Measurements from ENCODE around the gene MAP3K2.

The MAP3K2 gene

GRCh38 chr2:127405255-127405610, 17.5 kb upstream of the MAP3K2 start:
- no peak for DNase-seq (ENCODE audit: low read depth)

DNA sequence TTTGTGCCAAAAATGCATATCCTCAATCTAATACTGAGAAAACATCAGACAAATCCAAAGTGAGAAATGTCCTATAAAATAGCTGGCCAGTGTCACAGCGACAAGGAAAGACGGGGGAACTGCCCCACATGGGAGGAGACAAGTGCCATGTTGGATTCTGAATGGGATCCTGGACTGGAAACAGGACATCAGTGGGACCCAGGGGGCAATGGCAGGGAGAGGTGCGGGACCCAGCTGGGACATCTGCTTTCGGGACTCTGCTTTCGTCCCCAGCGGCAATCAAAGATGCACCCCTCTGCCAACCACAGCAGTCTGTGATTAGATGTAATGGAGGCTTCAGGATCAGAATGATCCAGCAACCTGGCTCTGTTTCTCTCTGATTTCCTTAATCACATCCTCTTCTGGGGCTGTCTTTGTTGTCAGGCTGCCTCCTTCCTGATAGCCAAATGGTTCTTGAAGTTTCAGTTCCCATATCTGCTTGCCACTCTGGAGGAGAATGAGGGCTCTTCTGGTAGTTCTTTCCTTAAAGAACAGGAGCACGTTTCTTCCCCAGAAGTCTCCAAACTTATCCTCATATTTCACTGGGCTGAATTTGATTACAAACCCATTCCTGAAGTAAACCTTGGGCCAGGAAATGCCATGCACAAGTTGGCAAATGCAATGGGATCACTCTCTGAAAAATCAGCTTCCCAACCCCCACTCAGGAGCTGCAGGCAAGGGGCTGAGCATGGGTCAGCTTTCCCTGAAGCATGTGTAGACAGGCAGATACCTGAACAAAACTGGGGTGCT, 16.9 kb upstream of the MAP3K2 start:
- DNase-seq (ENCODE audit: low read depth): no peak

DNA sequence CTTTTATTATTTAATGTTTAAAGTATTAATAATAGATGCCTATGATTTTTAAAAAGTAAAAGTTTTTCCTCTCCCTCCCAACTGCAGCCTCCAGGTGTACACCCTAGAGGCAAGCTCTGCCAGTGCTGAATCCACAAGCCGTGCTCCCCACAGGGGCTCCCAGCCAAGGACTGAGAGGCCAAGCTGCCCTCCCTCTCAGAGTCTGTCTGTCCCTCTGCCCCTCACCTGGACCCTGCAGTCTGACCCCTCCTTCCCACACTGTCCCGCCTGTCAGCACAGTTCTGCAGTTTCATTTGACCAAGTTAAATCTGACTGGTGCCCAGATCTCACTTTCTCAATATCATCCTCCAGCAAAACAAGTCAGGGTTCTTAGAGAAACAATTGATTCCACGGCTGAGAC, 15.7 kb upstream of the MAP3K2 start:
- no peak for DNase-seq (ENCODE audit: low read depth)

GRCh38 chr2:127401757-127402695, 14.3 kb upstream of the MAP3K2 start:
- no peak for DNase-seq (ENCODE audit: low read depth)

DNA sequence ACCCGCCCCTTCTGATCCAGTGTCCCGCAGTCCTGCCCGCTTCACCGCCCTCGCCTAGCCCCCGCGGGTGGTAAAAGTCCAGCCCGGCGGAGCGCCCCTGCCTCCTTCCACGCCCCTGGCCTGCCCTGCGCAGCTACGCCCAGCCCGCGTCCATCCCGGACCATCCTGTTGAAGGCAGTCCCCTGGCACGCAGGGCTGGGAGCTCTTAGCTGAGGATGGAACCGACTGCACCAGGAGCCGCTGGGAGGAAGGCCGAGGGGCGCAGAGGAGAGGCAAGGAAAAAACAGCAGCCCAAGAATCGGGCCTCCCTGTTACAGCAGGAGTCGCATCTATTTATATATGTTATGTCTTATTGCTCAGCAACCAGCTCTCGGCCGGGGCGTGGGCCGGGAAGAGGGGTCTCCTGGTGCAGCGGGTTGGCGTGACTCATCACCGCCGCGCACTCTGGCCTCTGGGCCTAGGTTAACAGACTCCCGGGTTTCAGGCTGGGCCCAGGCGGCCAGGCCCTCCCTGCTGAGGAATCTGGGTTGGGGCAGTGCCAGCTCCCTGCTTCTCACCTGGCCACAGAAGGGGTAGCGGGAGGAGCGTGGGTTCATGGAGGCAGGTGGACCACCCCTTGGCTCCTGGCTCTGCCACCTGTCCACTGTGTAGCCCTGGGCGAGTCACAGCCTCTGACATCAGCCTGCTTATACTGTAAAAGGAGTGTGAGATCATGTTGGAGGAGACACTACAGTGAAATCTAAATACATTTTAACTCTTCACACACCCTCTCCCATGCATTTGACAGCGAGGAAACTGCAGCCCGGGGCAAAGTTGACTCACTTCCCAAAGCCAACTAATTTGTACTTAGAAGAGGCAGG, 13.4 kb upstream of the MAP3K2 start:
- DNase-seq (ENCODE audit: low read depth): peak; percentile 49

- DNase-seq (ENCODE audit: low read depth): no peak
These were observed 12.7 kb upstream of the MAP3K2 start for GRCh38 chr2:127400533-127400896.

DNA sequence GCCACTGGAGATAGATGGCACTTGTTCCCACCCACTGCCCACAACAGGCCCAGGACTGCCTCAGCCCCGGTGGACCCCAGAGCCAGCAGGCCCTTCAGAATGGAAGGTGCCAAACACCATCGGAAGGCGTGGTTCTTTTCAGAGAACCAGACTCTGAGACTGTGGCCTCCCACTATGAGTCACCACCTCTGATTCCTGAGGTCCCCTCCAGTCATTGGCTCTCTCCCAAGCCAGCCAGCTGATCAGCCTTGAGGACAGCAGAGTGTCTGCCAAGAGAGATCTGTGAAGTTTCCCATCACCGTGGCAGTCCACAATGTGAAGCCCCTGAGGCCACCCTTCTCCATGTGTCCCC, 10.4 kb upstream of the MAP3K2 start:
- peak; percentile 76 for DNase-seq (ENCODE audit: low read depth)

DNA sequence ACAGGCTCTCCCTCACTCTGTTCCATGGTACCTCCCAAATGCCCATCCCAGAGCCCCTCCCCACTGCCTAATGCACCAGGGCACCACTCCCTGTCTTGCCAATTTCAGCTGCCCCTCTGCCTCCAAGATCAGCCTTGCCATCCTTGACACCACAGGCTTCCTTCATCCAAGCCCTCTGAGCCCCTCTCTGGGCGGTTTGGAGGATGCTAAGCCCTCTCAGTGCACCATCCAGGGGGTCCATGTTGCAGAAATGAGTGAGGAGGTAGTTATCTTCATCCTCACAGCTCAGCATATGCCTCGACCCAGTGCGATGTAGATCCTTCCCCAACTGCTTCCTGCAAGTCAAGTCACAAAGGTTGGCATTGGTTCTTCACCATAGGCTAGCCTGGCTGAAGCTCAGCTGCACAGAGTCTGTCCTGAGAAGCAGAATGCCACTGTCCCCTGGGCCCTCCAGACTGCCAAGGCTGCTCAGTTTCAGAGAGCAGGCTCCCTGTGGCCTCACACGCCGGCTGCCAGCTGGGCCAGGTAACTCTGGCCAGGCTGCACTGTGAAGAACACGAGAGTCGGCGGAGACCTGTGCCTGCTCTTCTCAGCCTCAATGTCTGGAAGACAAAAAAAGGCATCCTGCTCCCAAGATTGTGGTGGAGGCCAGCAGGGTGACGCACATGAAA, 9.9 kb upstream of the MAP3K2 start:
- DNase-seq (ENCODE audit: low read depth): no peak

DNA sequence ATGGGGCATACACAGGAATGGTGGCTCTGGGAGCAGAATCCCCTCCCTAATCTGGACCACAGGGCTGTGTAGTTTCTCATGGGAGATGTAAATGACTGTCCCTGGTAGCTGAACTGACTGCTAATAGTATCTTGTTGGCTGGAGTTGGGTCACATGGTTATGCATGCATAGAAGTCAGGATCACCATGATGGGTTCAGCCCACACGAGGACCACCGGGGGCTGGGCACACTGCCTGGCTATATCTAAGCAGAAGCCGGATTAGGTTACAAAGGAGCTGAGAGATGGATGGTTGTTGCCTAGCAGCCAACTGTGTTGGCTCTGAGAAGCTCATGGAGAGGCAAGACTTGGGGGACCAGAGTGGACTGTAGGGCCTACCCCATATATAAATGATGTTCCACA, 6.7 kb upstream of the MAP3K2 start:
- no peak for DNase-seq (ENCODE audit: low read depth)

- DNase-seq (ENCODE audit: low read depth): peak; percentile 31
These were observed 5.2 kb upstream of the MAP3K2 start for GRCh38 chr2:127392828-127393578.

DNA sequence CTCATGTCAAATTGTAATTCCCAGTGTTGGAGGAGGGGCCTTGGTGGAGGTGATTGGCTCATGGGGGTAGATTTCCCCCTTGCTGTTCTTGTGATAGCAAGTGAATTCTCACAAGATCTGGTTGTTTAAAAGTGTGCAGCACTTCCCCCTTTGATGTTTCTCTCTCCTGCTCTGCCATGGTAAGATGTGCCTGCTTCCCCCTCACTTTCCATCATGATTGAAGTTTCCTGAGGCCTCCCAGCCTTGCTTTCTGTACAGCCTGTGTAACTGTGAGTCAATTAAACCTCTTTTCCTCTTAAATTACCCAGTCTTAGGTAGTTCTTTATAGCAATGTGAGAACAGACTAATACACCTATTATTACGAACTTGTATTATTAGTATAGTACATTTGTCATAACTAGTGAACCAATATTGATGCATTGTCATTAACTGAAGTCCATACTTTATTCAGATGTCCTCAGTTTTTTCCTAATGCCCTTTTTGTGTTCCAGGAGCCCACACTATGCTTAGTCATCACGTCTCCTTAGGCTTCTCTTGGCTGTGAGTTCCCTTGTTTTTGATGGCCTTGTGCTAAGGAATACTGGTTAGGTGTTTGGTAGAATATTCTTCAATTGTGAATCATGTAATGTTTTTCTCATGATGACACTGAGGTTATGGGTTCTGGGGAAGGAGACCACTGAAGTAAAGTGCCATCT, 4.5 kb upstream of the MAP3K2 start:
- DNase-seq (ENCODE audit: low read depth): peak; percentile 38

- no peak for DNase-seq (ENCODE audit: low read depth)
These were observed 2.1 kb upstream of the MAP3K2 start for GRCh38 chr2:127389778-127390435.

DNA sequence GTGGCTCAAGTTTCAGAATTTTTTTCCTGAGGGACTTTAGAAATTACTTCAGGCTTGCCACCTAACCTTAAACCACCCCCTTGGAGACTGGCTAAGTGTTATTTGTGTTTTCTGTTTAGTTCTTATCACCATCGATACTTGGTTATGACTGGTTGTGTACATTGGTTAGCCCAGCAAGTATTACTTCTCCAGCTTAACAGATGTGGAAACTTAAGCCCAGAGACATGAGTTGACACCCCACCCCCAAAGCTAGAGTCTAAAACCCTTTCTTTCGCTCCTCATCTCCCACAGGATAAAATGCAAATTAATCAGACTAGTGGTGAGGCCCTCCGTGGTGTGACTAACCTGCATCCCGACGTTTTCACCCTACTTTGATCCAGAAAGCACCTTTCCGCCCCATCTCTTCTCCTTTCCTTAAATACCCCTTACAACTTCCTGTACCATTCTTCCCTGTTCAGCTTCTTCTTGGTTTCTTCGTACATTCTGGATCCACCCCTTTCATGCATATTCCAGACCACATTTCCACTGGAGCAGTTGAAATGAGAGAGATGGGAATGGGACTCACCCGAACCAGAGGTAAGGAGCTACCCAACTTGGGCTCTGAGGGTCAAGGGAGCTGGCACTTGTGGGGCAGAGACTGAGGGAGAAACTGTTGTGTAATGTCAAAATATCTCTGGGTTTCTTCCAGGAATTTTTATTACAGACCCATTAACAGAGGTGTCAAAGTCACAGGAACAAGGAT, 819 bp upstream of the MAP3K2 start:
- DNase-seq (ENCODE audit: low read depth): peak; percentile 35

DNA sequence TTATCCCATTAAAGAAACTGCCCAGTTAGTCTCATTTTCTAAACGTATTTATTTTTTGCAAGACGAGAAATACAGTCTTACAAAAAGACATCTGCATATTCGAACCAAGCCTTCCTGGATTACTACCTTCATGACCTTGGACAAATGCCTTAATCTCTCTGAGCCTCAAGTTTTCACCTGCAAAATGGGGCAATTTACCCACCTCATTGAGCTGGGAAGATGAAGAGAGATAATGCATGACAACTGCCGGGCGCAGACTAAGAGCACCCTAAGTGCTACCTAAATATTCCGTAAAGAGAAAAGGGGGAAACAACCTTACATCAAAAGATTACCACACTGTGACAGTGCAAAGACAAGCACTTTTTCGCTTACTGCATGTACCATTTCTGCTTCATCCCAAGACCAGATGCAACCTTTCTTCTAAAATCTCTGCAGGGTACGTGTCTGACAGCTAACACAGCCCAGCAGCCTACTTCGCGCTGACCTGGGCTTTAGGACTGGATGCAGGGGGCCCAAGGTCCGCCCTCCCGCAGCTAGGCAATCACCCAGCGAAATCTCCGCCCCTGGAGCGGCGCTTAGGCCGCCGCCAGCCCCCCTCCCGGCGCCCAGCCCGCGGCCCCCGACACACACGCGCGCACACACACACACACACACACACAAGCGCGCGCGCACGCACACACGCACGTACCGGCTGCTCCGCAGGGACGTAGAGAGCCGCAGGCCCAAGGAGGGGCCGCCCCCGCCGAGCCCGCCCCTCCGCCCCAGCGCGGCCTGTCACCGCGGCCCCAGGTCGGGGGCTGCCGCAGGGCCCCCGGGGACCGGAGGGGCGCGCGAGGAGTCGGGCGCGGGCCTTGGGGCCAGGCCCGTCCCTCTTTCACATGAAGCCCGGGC, 766 bp downstream of the MAP3K2 start:
- peak; percentile 86 for DNase-seq (ENCODE audit: low read depth)

- peak; percentile 52 for DNase-seq (ENCODE audit: low read depth)
These were observed 1.5 kb downstream of the MAP3K2 start for GRCh38 chr2:127386246-127386645.

GRCh38 chr2:127384529-127384928, 3.2 kb downstream of the MAP3K2 start:
- no peak for DNase-seq (ENCODE audit: low read depth)

DNA sequence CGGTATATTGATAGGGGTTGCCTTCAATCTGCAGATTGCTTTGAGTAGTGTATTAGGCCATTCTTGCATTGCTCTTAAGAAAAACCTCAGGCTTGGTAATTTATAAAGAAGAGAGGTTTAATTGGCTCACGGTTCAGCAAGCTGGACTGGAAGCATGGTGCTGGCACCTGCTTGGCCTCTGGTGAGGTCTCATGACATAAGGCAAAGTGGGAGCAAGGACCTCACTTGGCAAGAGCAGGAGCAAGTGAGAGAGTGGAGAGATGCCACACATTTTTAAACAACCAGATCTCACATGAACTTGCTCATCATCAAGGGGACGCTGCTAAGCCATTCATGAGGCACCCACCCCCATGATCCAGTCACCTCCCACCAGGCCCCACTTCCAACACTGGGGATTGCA, 4.9 kb downstream of the MAP3K2 start:
- DNase-seq (ENCODE audit: low read depth): no peak

DNA sequence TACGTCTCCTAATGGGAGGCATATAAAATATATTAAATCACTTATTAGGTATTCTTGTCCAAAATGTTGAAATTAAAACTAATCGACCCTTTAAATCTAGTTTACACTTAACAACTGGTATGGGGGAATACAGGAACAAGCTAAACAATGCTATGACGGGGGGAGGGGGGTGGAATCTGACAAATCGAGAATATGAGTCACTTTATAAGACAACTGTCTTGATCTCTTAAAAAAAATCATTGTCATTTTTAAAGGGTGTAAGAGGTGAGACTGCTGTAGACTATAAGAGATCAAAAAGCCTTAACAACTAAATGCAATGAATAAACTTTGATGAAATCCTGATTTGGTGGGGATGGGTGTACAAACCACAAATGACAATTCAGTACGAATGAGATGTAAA, 6.0 kb downstream of the MAP3K2 start:
- no peak for DNase-seq (ENCODE audit: low read depth)
